ENCODE data around the gene NRXN3. TPM values are rescaled to one million over a fixed set of nuclear protein-coding genes. Genes with fewer than 3 reads are reported as not detected.

NRXN3 gene
- total and polyA plus RNA-seq, 8 donors = 0.29 to 41.1 (median 9.1) TPM

DNA sequence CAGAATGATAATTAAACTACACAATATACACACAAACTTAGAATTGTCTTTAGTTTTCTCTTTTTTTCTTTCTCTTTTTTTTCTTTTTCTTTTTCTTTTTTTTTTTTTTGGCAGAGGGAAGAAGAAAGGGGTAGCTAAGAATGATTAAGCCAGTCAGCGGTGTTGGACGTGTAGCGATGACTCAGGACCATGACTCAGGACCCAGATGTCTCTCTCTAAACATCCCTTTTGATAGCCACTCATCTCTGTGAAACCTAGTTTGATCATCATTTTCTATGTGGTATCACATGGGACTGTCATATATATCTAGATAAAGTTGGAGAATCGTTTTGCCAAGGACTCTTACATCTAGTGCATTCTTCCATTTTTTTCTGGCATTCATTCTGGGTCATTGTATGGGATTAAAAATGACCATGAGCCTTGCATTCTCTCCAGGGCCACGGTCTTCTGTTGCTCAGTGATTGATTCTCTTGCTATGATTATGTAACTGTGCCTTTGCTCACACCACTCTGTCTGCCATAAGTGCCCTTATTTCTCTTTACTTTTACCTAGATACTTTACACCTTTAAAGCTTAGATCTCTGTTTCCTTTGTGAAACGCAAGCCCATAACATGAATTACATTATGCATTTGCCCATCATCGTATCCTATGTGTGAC lies 26.6 kb upstream of the NRXN3 start:
- H3K36me3 ChIP-seq = no peaks in the 10 kb centered on the region
- H3K9me3 ChIP-seq = no peaks in the 10 kb centered on the region
- WGBS, 5 donors = 54 to 68% (median 65%) methylated on average over 7 of the region's 7 CpGs
- no peak for TF ChIP-seq POLR2A (IDR thresholded peaks at IDR 0.05)
- no peak for TF ChIP-seq POLR2AphosphoS5 (IDR thresholded peaks at IDR 0.05)
- no peak for TF ChIP-seq EP300 (IDR thresholded peaks at IDR 0.05)
- TF ChIP-seq, protein P1, sequence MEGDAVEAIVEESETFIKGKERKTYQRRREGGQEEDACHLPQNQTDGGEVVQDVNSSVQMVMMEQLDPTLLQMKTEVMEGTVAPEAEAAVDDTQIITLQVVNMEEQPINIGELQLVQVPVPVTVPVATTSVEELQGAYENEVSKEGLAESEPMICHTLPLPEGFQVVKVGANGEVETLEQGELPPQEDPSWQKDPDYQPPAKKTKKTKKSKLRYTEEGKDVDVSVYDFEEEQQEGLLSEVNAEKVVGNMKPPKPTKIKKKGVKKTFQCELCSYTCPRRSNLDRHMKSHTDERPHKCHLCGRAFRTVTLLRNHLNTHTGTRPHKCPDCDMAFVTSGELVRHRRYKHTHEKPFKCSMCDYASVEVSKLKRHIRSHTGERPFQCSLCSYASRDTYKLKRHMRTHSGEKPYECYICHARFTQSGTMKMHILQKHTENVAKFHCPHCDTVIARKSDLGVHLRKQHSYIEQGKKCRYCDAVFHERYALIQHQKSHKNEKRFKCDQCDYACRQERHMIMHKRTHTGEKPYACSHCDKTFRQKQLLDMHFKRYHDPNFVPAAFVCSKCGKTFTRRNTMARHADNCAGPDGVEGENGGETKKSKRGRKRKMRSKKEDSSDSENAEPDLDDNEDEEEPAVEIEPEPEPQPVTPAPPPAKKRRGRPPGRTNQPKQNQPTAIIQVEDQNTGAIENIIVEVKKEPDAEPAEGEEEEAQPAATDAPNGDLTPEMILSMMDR (IDR thresholded peaks at IDR 0.05) = no peak
- H3K27me3 ChIP-seq = peaks cover 0 to 5% (median 0%) of the 10 kb centered on the region in 3 donors
- intact Hi-C loops (cut with DNase I; ENCODE audit: low total_unique reads) = no loop called here
- H3K4me3 ChIP-seq = no peak overlapping the region
- no peaks in the 10 kb centered on the region for H3K4me1 ChIP-seq
- no peak overlapping the region for H3K27ac ChIP-seq
- DNase-seq = no peak

DNA sequence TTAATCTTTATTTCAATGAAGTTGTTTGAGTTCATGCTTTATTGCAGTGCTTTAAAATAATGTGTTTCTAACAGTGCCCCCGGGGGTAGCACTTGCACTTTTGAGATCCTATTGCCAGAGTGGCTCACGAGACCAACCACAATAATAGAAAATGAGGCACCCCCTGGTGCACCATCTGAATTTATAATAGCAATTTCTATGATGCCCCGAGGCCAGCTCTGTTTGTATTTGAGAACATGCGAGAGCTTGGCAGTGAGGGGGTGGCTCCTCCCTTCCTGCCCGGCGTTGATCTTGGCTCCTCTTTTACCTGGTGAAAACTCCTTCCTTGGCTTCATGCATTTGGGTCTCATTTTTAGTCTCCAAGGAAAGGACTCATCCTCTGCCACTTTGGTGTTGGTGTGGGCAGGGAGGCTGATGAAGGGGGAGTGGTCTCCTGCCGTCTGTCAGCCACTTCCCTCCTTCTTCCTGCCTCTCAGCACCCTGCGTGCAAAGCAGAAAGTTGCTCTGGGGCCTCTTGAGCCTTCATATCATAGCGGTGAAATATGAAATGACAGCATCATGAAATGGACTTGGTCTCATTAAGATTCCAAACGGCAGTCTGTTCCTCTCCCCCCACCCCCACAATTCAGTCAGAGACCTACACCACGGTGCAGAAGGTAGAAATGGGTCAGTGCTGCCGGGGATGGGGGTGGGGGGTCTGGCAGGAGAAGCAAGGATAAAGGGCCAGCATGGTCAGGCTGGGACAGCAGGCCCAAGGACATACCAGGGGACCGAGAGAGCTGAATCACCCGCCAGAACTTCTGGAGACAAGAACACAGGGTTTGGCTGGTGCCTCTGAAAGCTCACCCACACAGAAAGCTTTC lies 17.7 kb upstream of the NRXN3 start:
- 45 to 56% (median 52%) methylated on average over 14 of the region's 14 CpGs for WGBS, 5 donors
- H3K4me3 ChIP-seq = no peak overlapping the region
- peaks cover 0 to 17% (median 6%) of the 10 kb centered on the region in 3 donors for H3K27me3 ChIP-seq
- H3K27ac ChIP-seq = no peak overlapping the region
- DNase-seq = no peak
- H3K36me3 ChIP-seq = no peaks in the 10 kb centered on the region
- TF ChIP-seq, protein P1 (IDR thresholded peaks at IDR 0.05) = no peak
- no peak for TF ChIP-seq EP300 (IDR thresholded peaks at IDR 0.05)
- no peak for TF ChIP-seq POLR2AphosphoS5 (IDR thresholded peaks at IDR 0.05)
- no peak for TF ChIP-seq POLR2A (IDR thresholded peaks at IDR 0.05)
- no peaks in the 10 kb centered on the region for H3K9me3 ChIP-seq
- intact Hi-C loops (cut with DNase I; ENCODE audit: low total_unique reads) = no loop called here
- no peaks in the 10 kb centered on the region for H3K4me1 ChIP-seq

DNA sequence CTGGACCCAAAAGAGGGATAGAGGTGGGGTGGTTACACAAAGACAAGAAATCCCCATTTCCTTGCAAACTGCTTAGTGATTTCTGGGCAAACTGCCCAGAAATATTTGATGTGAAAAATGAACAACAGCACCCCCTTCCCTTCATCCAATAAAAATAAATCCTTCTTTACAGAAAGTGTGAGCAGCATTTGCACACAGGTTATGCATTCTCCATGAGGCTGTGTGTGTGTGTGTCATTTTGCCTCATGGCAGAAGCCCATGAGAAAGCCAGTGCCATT lies 17.2 kb upstream of the NRXN3 start:
- intact Hi-C loops (cut with DNase I; ENCODE audit: low total_unique reads) = no loop called here
- Histone ChIP-seq H3K36me3 (no peaks in the 10 kb centered on the region), H3K4me3 (no peak overlapping the region), H3K4me1 (no peaks in the 10 kb centered on the region), H3K27me3 (peaks cover 0 to 21% (median 6%) of the 10 kb centered on the region in 3 donors), H3K27ac (no peak overlapping the region), H3K9me3 (no peaks in the 10 kb centered on the region)
- TF ChIP-seq EP300 (IDR thresholded peaks at IDR 0.05) (no peak), POLR2AphosphoS5 (IDR thresholded peaks at IDR 0.05) (no peak), POLR2A (IDR thresholded peaks at IDR 0.05) (no peak)
- TF ChIP-seq, protein P1 (IDR thresholded peaks at IDR 0.05) = no peak
- DNase-seq = peak in 1 of 2 donors; percentile 17

DNA sequence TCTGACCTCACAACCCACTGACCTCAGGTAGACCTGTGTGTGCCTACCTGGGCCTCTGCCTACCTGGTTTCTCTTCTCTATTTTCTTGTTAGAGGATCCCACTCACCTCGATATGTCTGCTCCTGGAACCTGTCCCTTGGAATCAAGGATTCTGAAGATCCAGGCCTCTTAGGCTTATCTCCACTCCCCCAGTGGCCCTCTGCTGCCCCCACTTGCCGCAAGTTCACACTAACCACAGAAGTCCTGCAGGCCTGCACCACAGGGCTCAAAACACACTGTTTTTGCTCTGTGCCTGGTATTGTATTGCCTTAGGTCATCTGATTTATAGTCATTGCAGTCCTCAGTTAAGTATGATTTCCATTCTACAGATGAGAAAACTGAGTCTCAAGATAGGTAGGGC lies 15.3 kb upstream of the NRXN3 start:
- 44 to 64% (median 59%) methylated on average over 2 of the region's 2 CpGs for WGBS, 5 donors
- intact Hi-C loops (cut with DNase I; ENCODE audit: low total_unique reads) = no loop called here
- TF ChIP-seq, protein P1 (IDR thresholded peaks at IDR 0.05) = no peak
- TF ChIP-seq POLR2A (IDR thresholded peaks at IDR 0.05) (no peak), POLR2AphosphoS5 (IDR thresholded peaks at IDR 0.05) (no peak), EP300 (IDR thresholded peaks at IDR 0.05) (no peak)

More for the DNA sequence above, 15.3 kb upstream of the NRXN3 start:
- no peak for DNase-seq
- Histone ChIP-seq H3K9me3 (no peaks in the 10 kb centered on the region), H3K36me3 (no peaks in the 10 kb centered on the region), H3K4me1 (no peaks in the 10 kb centered on the region), H3K27ac (no peak overlapping the region), H3K4me3 (no peak overlapping the region), H3K27me3 (peaks cover 0 to 21% (median 6%) of the 10 kb centered on the region in 3 donors)

Measured in stomach (tissue), 9 donors.